Endodermal cell (in vitro differentiated cells): Measurements from ENCODE around the gene KRT14. TPM values are rescaled to one million over a fixed set of nuclear protein-coding genes. Genes with fewer than 3 reads are reported as not detected.
"Not testable (repeated sequence)": the region's sequence is repeated elsewhere in the genome, so short reads cannot be mapped to it uniquely, and the experiment has no call there.

Experiments
- DNase-seq: peaks from one replicate; pipeline ENCODE4 v3.0.0-alpha.2; 2017
- H3K27ac ChIP-seq: 2 replicates; pipeline ENCODE4 v1.5.1; 2013; ENCODE audit warnings: mild to moderate bottlenecking, low read depth, low read length, moderate library complexity
- H3K27me3 ChIP-seq: 2 replicates; pipeline ENCODE4 v1.6.1; 2013; ENCODE audit warnings: mild to moderate bottlenecking, low read length, moderate library complexity; ENCODE audit not compliant: insufficient read depth, control insufficient read depth, poor library complexity, severe bottlenecking
- H3K36me3 ChIP-seq: 2 replicates; pipeline ENCODE4 v1.7.0; 2013; ENCODE audit warnings: mild to moderate bottlenecking, low read length, moderate library complexity; ENCODE audit not compliant: control insufficient read depth, insufficient read depth
- H3K4me1 ChIP-seq: one replicate; pipeline ENCODE4 v1.7.0; 2013; ENCODE audit warnings: low read length; ENCODE audit not compliant: control insufficient read depth, insufficient read depth
- H3K4me3 ChIP-seq: 2 replicates; pipeline ENCODE4 v1.5.1; 2013; ENCODE audit warnings: mild to moderate bottlenecking, low read length, moderate library complexity
- H3K9ac ChIP-seq: 2 replicates; pipeline ENCODE4 v1.6.1; 2013; ENCODE audit warnings: mild to moderate bottlenecking, low read length, moderate library complexity; ENCODE audit not compliant: poor library complexity, severe bottlenecking; ENCODE audit errors: extremely low read depth
- H3K9me3 ChIP-seq: 2 replicates; pipeline ENCODE4 v1.6.1; 2013; ENCODE audit warnings: mild to moderate bottlenecking, low read length, moderate library complexity; ENCODE audit not compliant: control insufficient read depth
- H3K27ac Mint-ChIP-seq: 2 replicates; pipeline ENCODE4 v1.8.0; 2020; ENCODE audit warnings: mixed read lengths
- H3K27me3 Mint-ChIP-seq: 2 replicates; pipeline ENCODE4 v1.8.0; 2021; ENCODE audit warnings: mild to moderate bottlenecking, mixed read lengths; ENCODE audit not compliant: insufficient read depth
- H3K36me3 Mint-ChIP-seq: 2 replicates; pipeline ENCODE4 v1.8.0; 2020; ENCODE audit warnings: low read depth, mixed read lengths
- H3K4me1 Mint-ChIP-seq: 2 replicates; pipeline ENCODE4 v1.8.0; 2020; ENCODE audit warnings: mixed read lengths
- H3K4me3 Mint-ChIP-seq: 2 replicates; pipeline ENCODE4 v1.8.0; 2020; ENCODE audit warnings: mild to moderate bottlenecking, moderate library complexity, mixed read lengths
- H3K9me3 Mint-ChIP-seq: 2 replicates; pipeline ENCODE4 v1.8.0; 2020; ENCODE audit warnings: mild to moderate bottlenecking, mixed read lengths
- CTCF ChIP-seq: fragments of 200-600 bp; sonication (generic); conservative IDR thresholded peaks from 2 replicates; pipeline ENCODE4 v1.5.0; 2021; ENCODE audit warnings: antibody characterized with exemption, mild to moderate bottlenecking
- WGBS, 2 experiments: methylation state at CpG; one replicate each; pipeline versions ENCODE4 v1.1.5 to v1.1.7; 2013; ENCODE audit warnings: missing lambda C conversion rate in 2 of 2, mixed read lengths in 1 of 2; ENCODE audit not compliant: insufficient coverage in 1 of 2, insufficient read length in 1 of 2; 5-methylcytosine and 5-hydroxymethylcytosine counted together
- total RNA-seq, 2 donors: library from RNA; stranded (reverse); fragmentation: NEBNext Ultra II Directional in 1 of 2; extraction: Animal tissue kit (Norgen Biotek cat#: 25700) in 1 of 2; gene quantifications; 2 replicates in 1 of 2; 3 replicates in 1 of 2; pipeline ENCODE4 v1.2.1, GENCODE V29; 2021

KRT14 gene
- total RNA-seq, 2 donors from 2014 or later: not detected

- peaks cover 10% of the 10 kb centered on the region for H3K4me1 Mint-ChIP-seq
- Histone ChIP-seq H3K36me3 (no peaks in the 10 kb centered on the region), H3K27me3 (no peaks in the 10 kb centered on the region), H3K9ac (no peak overlapping the region), H3K9me3 (no peaks in the 10 kb centered on the region), H3K4me3 (no peak overlapping the region), H3K27ac (no peak overlapping the region), H3K4me1 (no peaks in the 10 kb centered on the region)
- peaks cover 3% of the 10 kb centered on the region for H3K27me3 Mint-ChIP-seq
- 86 to 94% methylated on average over 6 to 8 of the region's 8 CpGs for WGBS, 2 experiments
- no peak overlapping the region for H3K4me3 Mint-ChIP-seq
- no peak for TF ChIP-seq CTCF
- DNase-seq: no peak
- no peaks in the 10 kb centered on the region for H3K9me3 Mint-ChIP-seq
- H3K36me3 Mint-ChIP-seq: no peaks in the 10 kb centered on the region
- no peak overlapping the region for H3K27ac Mint-ChIP-seq
These were observed 44.6 kb upstream of the KRT14 start for GRCh38 chr17:41631025-41631897.

GRCh38 chr17:41629826-41630670, 43.4 kb upstream of the KRT14 start:
- H3K27ac Mint-ChIP-seq: no peak overlapping the region
- peaks cover 3% of the 10 kb centered on the region for H3K27me3 Mint-ChIP-seq
- Histone ChIP-seq H3K9me3 (no peaks in the 10 kb centered on the region), H3K9ac (no peak overlapping the region), H3K27me3 (no peaks in the 10 kb centered on the region), H3K36me3 (no peaks in the 10 kb centered on the region), H3K4me3 (no peak overlapping the region), H3K4me1 (no peaks in the 10 kb centered on the region), H3K27ac (no peak overlapping the region)
- WGBS, 2 experiments: 80 to 83% methylated on average over 6 to 13 of the region's 13 CpGs
- DNase-seq: no peak
- no peaks in the 10 kb centered on the region for H3K36me3 Mint-ChIP-seq
- H3K4me3 Mint-ChIP-seq: no peak overlapping the region
- H3K4me1 Mint-ChIP-seq: peaks cover 3% of the 10 kb centered on the region
- TF ChIP-seq CTCF: no peak
- no peaks in the 10 kb centered on the region for H3K9me3 Mint-ChIP-seq

- Mint-ChIP-seq H3K27ac (no peak overlapping the region), H3K27me3 (peaks cover 3% of the 10 kb centered on the region)
These were observed 42.6 kb upstream of the KRT14 start for GRCh38 chr17:41629316-41629715.

GRCh38 chr17:41628621-41629255, 42.0 kb upstream of the KRT14 start:
- H3K4me1 Mint-ChIP-seq, H3K9ac ChIP-seq, H3K36me3 ChIP-seq, H3K4me3 ChIP-seq, H3K9me3 Mint-ChIP-seq, H3K27ac ChIP-seq, H3K9me3 ChIP-seq, H3K36me3 Mint-ChIP-seq, H3K27me3 Mint-ChIP-seq, H3K27me3 ChIP-seq, H3K4me1 ChIP-seq, H3K27ac Mint-ChIP-seq, H3K4me3 Mint-ChIP-seq: not testable (repeated sequence)
- 88 to 91% methylated on average over 5 to 11 of the region's 11 CpGs for WGBS, 2 experiments
- peak; percentile 43 for DNase-seq

More at GRCh38 chr17:41629316-41629715, 42.6 kb upstream of the KRT14 start:
- no peak for TF ChIP-seq CTCF
- Histone ChIP-seq H3K9me3 (no peaks in the 10 kb centered on the region), H3K9ac (no peak overlapping the region), H3K27me3 (no peaks in the 10 kb centered on the region), H3K4me1 (no peaks in the 10 kb centered on the region), H3K36me3 (no peaks in the 10 kb centered on the region), H3K4me3 (no peak overlapping the region), H3K27ac (no peak overlapping the region)
- Mint-ChIP-seq H3K36me3 (no peaks in the 10 kb centered on the region), H3K9me3 (no peaks in the 10 kb centered on the region), H3K4me3 (no peak overlapping the region), H3K4me1 (no peaks in the 10 kb centered on the region)
- no peak for DNase-seq
- 91 to 95% methylated on average over 3 to 10 of the region's 10 CpGs for WGBS, 2 experiments
